GM12891 (cell line): Measurements from ENCODE around the gene KAZN.

Experiments used
- POLR2A ChIP-seq: IDR thresholded peaks from 2 replicates; pipeline ENCODE4 v1.6.1; 2011; ENCODE audit warnings: low read depth, low read length, control low read depth
- POLR2AphosphoS5 ChIP-seq: IDR thresholded peaks from 2 replicates; pipeline ENCODE4 v1.6.1; 2011; ENCODE audit warnings: low read depth, low read length, control low read depth

- TF ChIP-seq POLR2AphosphoS5, result no peak
- TF ChIP-seq POLR2A, result no peak
Measured at GRCh38 chr1:15007842-15008241, 409.4 kb downstream of the KAZN start.
